HG03571 (cell line): ENCODE results near the gene SLC25A11.
"Not testable (repeated sequence)": the region's sequence is repeated elsewhere in the genome, so short reads cannot be mapped to it uniquely, and the experiment has no call there.

Experiments used
- ATAC-seq: cut with Tn5 transposase; IDR thresholded peaks from one replicate; pipeline ENCODE4 v1.9.1; 2021; ENCODE audit not compliant: unreplicated experiment

The SLC25A11 gene

GRCh38 chr17:4920351-4921048 lies 19.3 kb downstream of the SLC25A11 start:
- no peak for ATAC-seq

- no peak for ATAC-seq
These were observed 20.3 kb downstream of the SLC25A11 start for GRCh38 chr17:4919511-4920047.

GRCh38 chr17:4914551-4914950 lies 25.3 kb downstream of the SLC25A11 start:
- ATAC-seq, result not testable (repeated sequence)

GRCh38 chr17:4913994-4914393 lies 25.9 kb downstream of the SLC25A11 start:
- ATAC-seq, result no peak

GRCh38 chr17:4908711-4909496 lies 30.9 kb downstream of the SLC25A11 start:
- no peak for ATAC-seq

GRCh38 chr17:4908301-4908700 lies 31.5 kb downstream of the SLC25A11 start:
- no peak for ATAC-seq

GRCh38 chr17:4906642-4907041 lies 33.2 kb downstream of the SLC25A11 start:
- not testable (repeated sequence) for ATAC-seq

- no peak for ATAC-seq
These were observed 36.6 kb downstream of the SLC25A11 start, which contains the start of gene CHRNE for GRCh38 chr17:4903051-4903818. Gene CHRNE, minus strand, starts transcription at chr17:4903098. Its CDS starts 35 bp downstream, at chr17:4903063.

GRCh38 chr17:4902540-4902939 lies 37.3 kb downstream of the SLC25A11 start:
- no peak for ATAC-seq

GRCh38 chr17:4901648-4902344 lies 38.0 kb downstream of the SLC25A11 start:
- ATAC-seq, result no peak

- ATAC-seq, result no peak
These were observed 38.7 kb downstream of the SLC25A11 start for GRCh38 chr17:4901108-4901647.

- ATAC-seq, result no peak
These were observed 39.4 kb downstream of the SLC25A11 start for GRCh38 chr17:4900231-4901107.

- no peak for ATAC-seq
These were observed 40.3 kb downstream of the SLC25A11 start, which contains the start of gene C17orf107 for GRCh38 chr17:4899341-4900230. Gene C17orf107, plus strand, starts transcription at chr17:4899536. Its CDS starts 227 bp downstream, at chr17:4899763.

- no peak for ATAC-seq
These were observed 40.9 kb downstream of the SLC25A11 start for GRCh38 chr17:4898927-4899326.

GRCh38 chr17:4898351-4898750 lies 41.5 kb downstream of the SLC25A11 start:
- no peak for ATAC-seq

GRCh38 chr17:4897785-4898184 lies 42.1 kb downstream of the SLC25A11 start:
- no peak for ATAC-seq

GRCh38 chr17:4897198-4897687 lies 42.6 kb downstream of the SLC25A11 start:
- no peak for ATAC-seq
